ENCODE measurements around the gene RHBDL3.

DNA sequence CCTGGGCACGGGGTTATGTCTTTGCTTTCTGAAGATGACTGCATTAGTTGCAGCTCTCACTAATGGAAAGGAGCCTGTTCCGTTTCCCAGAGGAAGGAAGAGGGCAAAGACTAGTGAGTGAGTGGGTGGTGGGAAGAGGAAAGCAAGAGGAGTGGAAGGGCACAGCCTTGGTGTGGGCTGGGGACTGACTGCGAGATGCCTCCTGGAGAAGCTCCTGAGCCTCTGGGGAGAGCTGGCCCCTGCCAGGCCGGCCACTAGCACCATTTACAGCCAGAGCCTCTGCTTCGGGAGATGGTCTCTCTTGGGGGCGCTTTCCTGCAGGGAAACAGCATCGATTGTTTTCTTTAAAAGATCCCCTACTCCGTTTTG lies 825 bp upstream of the RHBDL3 start:
- TF ChIP-seq POLR2A (IDR thresholded peaks at IDR 0.05; ENCODE audit: low read depth, low read length) (no peak), EP300 (IDR thresholded peaks at IDR 0.05; ENCODE audit: borderline replicate concordance in 1 of 2, control insufficient read depth in 1 of 2, low read depth in 2 of 2, low read length in 2 of 2) (no peak), NBN (IDR thresholded peaks at IDR 0.05) (no peak), EZH2 (IDR thresholded peaks at IDR 0.05; ENCODE audit: borderline replicate concordance, control insufficient read depth, low read depth, low read length) (no peak)
- TF ChIP-seq, protein P1, sequence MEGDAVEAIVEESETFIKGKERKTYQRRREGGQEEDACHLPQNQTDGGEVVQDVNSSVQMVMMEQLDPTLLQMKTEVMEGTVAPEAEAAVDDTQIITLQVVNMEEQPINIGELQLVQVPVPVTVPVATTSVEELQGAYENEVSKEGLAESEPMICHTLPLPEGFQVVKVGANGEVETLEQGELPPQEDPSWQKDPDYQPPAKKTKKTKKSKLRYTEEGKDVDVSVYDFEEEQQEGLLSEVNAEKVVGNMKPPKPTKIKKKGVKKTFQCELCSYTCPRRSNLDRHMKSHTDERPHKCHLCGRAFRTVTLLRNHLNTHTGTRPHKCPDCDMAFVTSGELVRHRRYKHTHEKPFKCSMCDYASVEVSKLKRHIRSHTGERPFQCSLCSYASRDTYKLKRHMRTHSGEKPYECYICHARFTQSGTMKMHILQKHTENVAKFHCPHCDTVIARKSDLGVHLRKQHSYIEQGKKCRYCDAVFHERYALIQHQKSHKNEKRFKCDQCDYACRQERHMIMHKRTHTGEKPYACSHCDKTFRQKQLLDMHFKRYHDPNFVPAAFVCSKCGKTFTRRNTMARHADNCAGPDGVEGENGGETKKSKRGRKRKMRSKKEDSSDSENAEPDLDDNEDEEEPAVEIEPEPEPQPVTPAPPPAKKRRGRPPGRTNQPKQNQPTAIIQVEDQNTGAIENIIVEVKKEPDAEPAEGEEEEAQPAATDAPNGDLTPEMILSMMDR (IDR thresholded peaks at IDR 0.05 in 2 of 3, conservative IDR thresholded peaks at IDR 0.05 in 1 of 3; ENCODE audit: control insufficient read depth in 2 of 3, extremely low read depth in 1 of 3, insufficient read depth in 1 of 3, low read depth in 3 of 3, low read length in 3 of 3): no peak
